HepG2 (cell line): ENCODE data around the gene DCAKD. TPM values are rescaled to one million over a fixed set of nuclear protein-coding genes. Genes with fewer than 3 reads are reported as not detected.

ENCODE experiments used
- ATAC-seq: fragments of 200-7000 bp; cut with Tn5 transposase; 3 replicates; pipeline ENCODE4 v1.9.1; 2020; ENCODE audit warnings: mild to moderate bottlenecking, moderate library complexity
- BruUV-seq: library from RNA; stranded (reverse); fragments of 400-500 nt; replicated peaks from 2 replicates; lab custom pipeline; 2021; lab: Mats Ljungman, UMichigan
- CTCF ChIA-PET: fragments of 300-600 bp; formaldehyde crosslinking; extraction: SDS; loops from one replicate; lab custom pipeline; 2021; ENCODE audit warnings: low total read pairs, inconsistent platforms, low intra/inter-chr PET ratio; lab: Yijun Ruan, JAX
- POLR2A ChIA-PET: fragments of 350-600 bp; sonication (Branson Sonifier 250); formaldehyde crosslinking; loops from one replicate; lab custom pipeline; 2020; ENCODE audit warnings: antibody characterized with exemption, inconsistent platforms; lab: Yijun Ruan, JAX
- DNase-seq: peaks from one replicate; pipeline ENCODE4 v3.0.0-alpha.2; 2015; ENCODE audit warnings: low spot score
- FAIRE-seq: peaks from 3 replicates; lab custom pipeline; 2011; peaks lifted over from hg19 to GRCh38; lab: Jason Lieb, UNC
- H2AFZ ChIP-seq: one replicate; pipeline ENCODE4 v1.6.1; 2011; ENCODE audit warnings: low read length, inconsistent platforms
- H3K27ac ChIP-seq: fragments of 300-600 bp; 3 replicates; pipeline ENCODE4 v1.8.0; 2011; ENCODE audit warnings: mixed run types, mild to moderate bottlenecking, mixed read lengths, low read length, inconsistent platforms; ENCODE audit not compliant: insufficient read depth; ENCODE audit errors: extremely low read length
- H3K27me3 ChIP-seq, 2 experiments: fragments of 200-600 bp in 1 of 2; 2 replicates in 1 of 2; 3 replicates in 1 of 2; pipeline versions ENCODE4 v1.6.0 to v1.8.0; 2011; ENCODE audit warnings: low read length in 2 of 2, mild to moderate bottlenecking in 2 of 2, moderate library complexity in 2 of 2, inconsistent platforms in 1 of 2; ENCODE audit not compliant: insufficient read depth in 2 of 2, control insufficient read depth in 1 of 2
- H3K36me3 ChIP-seq, 2 experiments: fragments of 200-600 bp in 1 of 2; replicated peaks in 1 of 2; 2 replicates in 1 of 2; 3 replicates in 1 of 2; pipeline versions ENCODE4 v1.5.1 to v1.8.0; 2011; ENCODE audit warnings: low read length in 2 of 2, inconsistent platforms in 1 of 2; ENCODE audit not compliant: insufficient read depth in 2 of 2, control insufficient read depth in 1 of 2
- H3K4me1 ChIP-seq: 2 replicates; pipeline ENCODE4 v1.5.1; 2012; ENCODE audit warnings: low read length, inconsistent platforms; ENCODE audit not compliant: insufficient read depth
- H3K4me2 ChIP-seq: 2 replicates; pipeline ENCODE4 v1.6.0; 2011; ENCODE audit warnings: low read depth, low read length, inconsistent platforms
- H3K4me3 ChIP-seq, 3 experiments: fragments of 200-600 bp in 1 of 3; sonication (generic), shearing (Covaris generic) in 1 of 3; replicated peaks in 1 of 3; 2 replicates each; pipeline ENCODE4 v1.5.1; 2011 to 2016; ENCODE audit warnings: low read length in 3 of 3, inconsistent platforms in 2 of 3, low read depth in 2 of 3, mild to moderate bottlenecking in 2 of 3, control low read depth in 1 of 3, mixed read lengths in 1 of 3; ENCODE audit not compliant: insufficient read depth in 1 of 3
- H3K79me2 ChIP-seq: one replicate; pipeline ENCODE4 v1.6.1; 2011; ENCODE audit warnings: low read length, inconsistent platforms; ENCODE audit not compliant: insufficient read depth
- H3K9ac ChIP-seq: 2 replicates; pipeline ENCODE4 v1.6.0; 2011; ENCODE audit warnings: mild to moderate bottlenecking, low read depth, low read length, inconsistent platforms; ENCODE audit not compliant: insufficient read depth
- H3K9me3 ChIP-seq: 2 replicates; pipeline ENCODE4 v1.5.1; 2012; ENCODE audit warnings: mild to moderate bottlenecking, low read length
- H4K20me1 ChIP-seq: 2 replicates; pipeline ENCODE4 v1.6.0; 2011; ENCODE audit warnings: inconsistent platforms, mild to moderate bottlenecking, low read length, moderate library complexity; ENCODE audit not compliant: insufficient read depth
- KDM2A ChIP-seq: sonication (generic); formaldehyde crosslinking; IDR thresholded peaks from 2 replicates; pipeline ENCODE4 v1.4.0; 2020; ENCODE audit warnings: low read depth, missing genetic modification reagents, borderline replicate concordance
- NFKBIZ ChIP-seq: IDR thresholded peaks from 2 replicates; pipeline ENCODE4 v1.6.1; 2018; ENCODE audit warnings: missing genetic modification reagents, missing compliant biosample characterization
- NR2F2 ChIP-seq: IDR thresholded peaks from 2 replicates; pipeline ENCODE4 v1.6.1; 2012; ENCODE audit warnings: low read depth, inconsistent platforms, borderline replicate concordance
- PCBP2 ChIP-seq: fragments of 200-400 bp; formaldehyde crosslinking; optimal IDR thresholded peaks from 2 replicates; pipeline ENCODE3; 2018; ENCODE audit warnings: low read length, low read depth; ENCODE audit not compliant: poor library complexity, severe bottlenecking
- SP1 ChIP-seq, 2 experiments: fragments of 450-650 bp in 1 of 2; sonication (generic) in 1 of 2; formaldehyde crosslinking in 1 of 2; IDR thresholded peaks; 2 replicates each; pipeline versions ENCODE4 v1.4.0 to v1.6.1; 2016 to 2020; ENCODE audit warnings: missing genetic modification reagents in 1 of 2
- ZBTB49 ChIP-seq: sonication (generic); formaldehyde crosslinking; IDR thresholded peaks from 2 replicates; pipeline ENCODE4 v1.4.0; 2020; ENCODE audit warnings: missing genetic modification reagents, borderline replicate concordance
- ZFX ChIP-seq: sonication (generic); formaldehyde crosslinking; IDR thresholded peaks from 2 replicates; pipeline ENCODE4 v1.4.0; 2020; ENCODE audit warnings: mild to moderate bottlenecking, low read depth, missing genetic modification reagents, moderate library complexity
- ZNF124 ChIP-seq: sonication (generic); formaldehyde crosslinking; IDR thresholded peaks from 2 replicates; pipeline ENCODE4 v1.4.0; 2020; ENCODE audit warnings: missing genetic modification reagents
- ZNF263 ChIP-seq: sonication (generic); formaldehyde crosslinking; IDR thresholded peaks from 2 replicates; pipeline ENCODE4 v1.4.0; 2020; ENCODE audit warnings: missing genetic modification reagents
- WGBS: methylation state at CpG from one replicate; pipeline ENCODE4 v1.1.6; 2017; ENCODE audit warnings: low lambda C conversion rate; 5-methylcytosine and 5-hydroxymethylcytosine counted together
- in situ Hi-C: cut with HindIII; loops from 2 replicates; pipeline ENCODE4 v1.10.0; 2017; ENCODE audit warnings: low pct_unique_long_range_greater_than_20kb; ENCODE audit not compliant: extremely low pct_ligation_motif_present
- intact Hi-C: fragments of 100-400 bp; cut with micrococcal nuclease; formaldehyde crosslinking; loops from one replicate; pipeline ENCODE4 v1.10.0; 2022; ENCODE audit not compliant: unreplicated experiment
- polyA plus RNA-seq, 8 experiments: library from polyadenylated mRNA; depleted of rRNA in 3 of 8; stranded (reverse) in 7 of 8; unstranded in 1 of 8; fragments of >200 nt; fragmentation: Illumina TruSeq in 4 of 8; extraction: Trizol in 4 of 8; gene quantifications; 2 replicates each; pipeline versions ENCODE4 v1.2.1 to v1.2.3, GENCODE V29; 2011 to 2016; ENCODE audit warnings: low read depth in 4 of 8, missing spikeins in 1 of 8, mixed read lengths in 1 of 8; ENCODE audit not compliant: insufficient read depth in 1 of 8
- total RNA-seq, 5 experiments: library from RNA; depleted of rRNA; stranded (reverse); fragments of >200 nt; fragmentation: Illumina TruSeq; extraction: Trizol; gene quantifications; 2 replicates each; pipeline ENCODE4 v1.2.3, GENCODE V29; 2016; ENCODE audit warnings: low read depth in 1 of 5
- TF ChIP-seq, protein P1 (sequence below): sonication (generic); IDR thresholded peaks from 2 replicates; pipeline ENCODE4 v1.6.1; 2016; ENCODE audit warnings: low read depth, borderline replicate concordance

Gene DCAKD
- total and polyA plus RNA-seq, 2 of the 13 experiments (the other 11 are each of a cell fraction or from before 2014, with no cell fraction given): 25.9 to 29.2 TPM

- intact Hi-C loops: loop anchor here (1.0 kb wide), 1 partner anchor 32 kb away; the partner anchor contains the start of gene KIF18B
- Histone ChIP-seq H3K4me3 (no peak overlapping the region), H3K9ac (no peak overlapping the region), H3K4me2 (no peak overlapping the region), H3K4me1 (peaks cover 30% of the 10 kb centered on the region), H3K27ac (no peak overlapping the region), H2AFZ (no peak overlapping the region), H4K20me1 (no peaks in the 10 kb centered on the region), H3K79me2 (no peaks in the 10 kb centered on the region), H3K36me3 (no peaks in the 10 kb centered on the region), H3K27me3 (peaks cover 15 to 62% of the 10 kb centered on the region in 2 experiments), H3K9me3 (no peaks in the 10 kb centered on the region)
- FAIRE-seq (no peak), ATAC-seq (no peak), DNase-seq (no peak)
- ChIA-PET POLR2A (interaction anchor here (0.5 to 2.8 kb wide), 2 partner anchors 11 to 18 kb away, joined by 3 to 10 read pairs; partner anchors contain the start of gene C1QL1), CTCF (no interaction called here)
- in situ Hi-C loops: no loop called here
- 8% methylated on average over 7 of the region's 9 CpGs for WGBS
- no TSS peak for BruUV-seq
- TF ChIP-seq, protein P1, sequence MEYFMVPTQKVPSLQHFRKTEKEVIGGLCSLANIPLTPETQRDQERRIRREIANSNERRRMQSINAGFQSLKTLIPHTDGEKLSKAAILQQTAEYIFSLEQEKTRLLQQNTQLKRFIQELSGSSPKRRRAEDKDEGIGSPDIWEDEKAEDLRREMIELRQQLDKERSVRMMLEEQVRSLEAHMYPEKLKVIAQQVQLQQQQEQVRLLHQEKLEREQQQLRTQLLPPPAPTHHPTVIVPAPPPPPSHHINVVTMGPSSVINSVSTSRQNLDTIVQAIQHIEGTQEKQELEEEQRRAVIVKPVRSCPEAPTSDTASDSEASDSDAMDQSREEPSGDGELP: peak; percentile 76; the same call in 1 of the 2 replicates
- TF ChIP-seq NFKBIZ (CRISPR knock-in tag): no peak
- no peak for TF ChIP-seq ZFX (CRISPR knock-in tag)
These were observed 71.9 kb downstream of the DCAKD start for GRCh38 chr17:44979426-44979995.

- H3K4me2 ChIP-seq: no peak overlapping the region
- FAIRE-seq (no peak), ATAC-seq (no peak), DNase-seq (no peak)
- no peaks in the 10 kb centered on the region for H3K79me2 ChIP-seq
- peaks cover 15 to 62% of the 10 kb centered on the region in 2 experiments for H3K27me3 ChIP-seq
- H3K27ac ChIP-seq: no peak overlapping the region
- H3K9ac ChIP-seq: no peak overlapping the region
- H4K20me1 ChIP-seq: no peaks in the 10 kb centered on the region
- intact Hi-C loops: loop anchor here (1.0 kb wide), 1 partner anchor 32 kb away; the partner anchor contains the start of gene KIF18B
- H3K4me3 ChIP-seq: no peak overlapping the region
- no peak overlapping the region for H2AFZ ChIP-seq
- in situ Hi-C loops: no loop called here
- no peaks in the 10 kb centered on the region for H3K36me3 ChIP-seq
- no peak for TF ChIP-seq ZBTB49 (CRISPR knock-in tag)
- TF ChIP-seq NR2F2: no peak
- TF ChIP-seq PCBP2: no peak
- TF ChIP-seq SP1 (IDR thresholded peaks at IDR 0.05): no peak
- TF ChIP-seq SP1 (CRISPR knock-in tag; IDR thresholded peaks at IDR 0.05): no peak
- TF ChIP-seq ZNF124 (CRISPR knock-in tag): no peak
- TF ChIP-seq ZNF263 (CRISPR knock-in tag): peak; percentile 86
- TF ChIP-seq KDM2A (CRISPR knock-in tag): 0 out of 2 replicates have a peak, but pooled peaks have one; percentile 5
- H3K9me3 ChIP-seq: no peaks in the 10 kb centered on the region
- ChIA-PET POLR2A (no interaction called here), CTCF (no interaction called here)
- 18% methylated on average over 5 of the region's 5 CpGs for WGBS
- no TSS peak for BruUV-seq
- peaks cover 30% of the 10 kb centered on the region for H3K4me1 ChIP-seq
These were observed 72.6 kb downstream of the DCAKD start for GRCh38 chr17:44978807-44979206.
